HepG2 (cell line): ENCODE measurements around the gene SMARCA2. TPM values are rescaled to one million over a fixed set of nuclear protein-coding genes. Genes with fewer than 3 reads are reported as not detected.

Experiments
- ATAC-seq: fragments of 200-7000 bp; cut with Tn5 transposase; 3 replicates; pipeline ENCODE4 v1.9.1; 2020; ENCODE audit warnings: mild to moderate bottlenecking, moderate library complexity
- BruUV-seq: library from RNA; stranded (reverse); fragments of 400-500 nt; replicated peaks from 2 replicates; lab custom pipeline; 2021; lab: Mats Ljungman, UMichigan
- CTCF ChIA-PET: fragments of 300-600 bp; formaldehyde crosslinking; extraction: SDS; loops from one replicate; lab custom pipeline; 2021; ENCODE audit warnings: low total read pairs, inconsistent platforms, low intra/inter-chr PET ratio; lab: Yijun Ruan, JAX
- POLR2A ChIA-PET: fragments of 350-600 bp; sonication (Branson Sonifier 250); formaldehyde crosslinking; loops from one replicate; lab custom pipeline; 2020; ENCODE audit warnings: antibody characterized with exemption, inconsistent platforms; lab: Yijun Ruan, JAX
- DNase-seq: peaks from one replicate; pipeline ENCODE4 v3.0.0-alpha.2; 2015; ENCODE audit warnings: low spot score
- FAIRE-seq: peaks from 3 replicates; lab custom pipeline; 2011; peaks lifted over from hg19 to GRCh38; lab: Jason Lieb, UNC
- H2AFZ ChIP-seq: one replicate; pipeline ENCODE4 v1.6.1; 2011; ENCODE audit warnings: low read length, inconsistent platforms
- H3K27ac ChIP-seq: fragments of 300-600 bp; 3 replicates; pipeline ENCODE4 v1.8.0; 2011; ENCODE audit warnings: mixed run types, mild to moderate bottlenecking, mixed read lengths, low read length, inconsistent platforms; ENCODE audit not compliant: insufficient read depth; ENCODE audit errors: extremely low read length
- H3K27me3 ChIP-seq, 2 experiments: fragments of 200-600 bp in 1 of 2; 2 replicates in 1 of 2; 3 replicates in 1 of 2; pipeline versions ENCODE4 v1.6.0 to v1.8.0; 2011; ENCODE audit warnings: low read length in 2 of 2, mild to moderate bottlenecking in 2 of 2, moderate library complexity in 2 of 2, inconsistent platforms in 1 of 2; ENCODE audit not compliant: insufficient read depth in 2 of 2, control insufficient read depth in 1 of 2
- H3K36me3 ChIP-seq, 2 experiments: fragments of 200-600 bp in 1 of 2; replicated peaks in 1 of 2; 2 replicates in 1 of 2; 3 replicates in 1 of 2; pipeline versions ENCODE4 v1.5.1 to v1.8.0; 2011; ENCODE audit warnings: low read length in 2 of 2, inconsistent platforms in 1 of 2; ENCODE audit not compliant: insufficient read depth in 2 of 2, control insufficient read depth in 1 of 2
- H3K4me1 ChIP-seq: 2 replicates; pipeline ENCODE4 v1.5.1; 2012; ENCODE audit warnings: low read length, inconsistent platforms; ENCODE audit not compliant: insufficient read depth
- H3K4me2 ChIP-seq: 2 replicates; pipeline ENCODE4 v1.6.0; 2011; ENCODE audit warnings: low read depth, low read length, inconsistent platforms
- H3K4me3 ChIP-seq, 3 experiments: fragments of 200-600 bp in 1 of 3; sonication (generic), shearing (Covaris generic) in 1 of 3; replicated peaks in 1 of 3; 2 replicates each; pipeline ENCODE4 v1.5.1; 2011 to 2016; ENCODE audit warnings: low read length in 3 of 3, inconsistent platforms in 2 of 3, low read depth in 2 of 3, mild to moderate bottlenecking in 2 of 3, control low read depth in 1 of 3, mixed read lengths in 1 of 3; ENCODE audit not compliant: insufficient read depth in 1 of 3
- H3K79me2 ChIP-seq: one replicate; pipeline ENCODE4 v1.6.1; 2011; ENCODE audit warnings: low read length, inconsistent platforms; ENCODE audit not compliant: insufficient read depth
- H3K9ac ChIP-seq: 2 replicates; pipeline ENCODE4 v1.6.0; 2011; ENCODE audit warnings: mild to moderate bottlenecking, low read depth, low read length, inconsistent platforms; ENCODE audit not compliant: insufficient read depth
- H3K9me3 ChIP-seq: 2 replicates; pipeline ENCODE4 v1.5.1; 2012; ENCODE audit warnings: mild to moderate bottlenecking, low read length
- H4K20me1 ChIP-seq: 2 replicates; pipeline ENCODE4 v1.6.0; 2011; ENCODE audit warnings: inconsistent platforms, mild to moderate bottlenecking, low read length, moderate library complexity; ENCODE audit not compliant: insufficient read depth
- ATF2 ChIP-seq: sonication (generic); formaldehyde crosslinking; IDR thresholded peaks from 2 replicates; pipeline ENCODE4 v1.4.0; 2020; ENCODE audit warnings: missing genetic modification reagents
- HNF4A ChIP-seq: sonication (generic); formaldehyde crosslinking; IDR thresholded peaks from 2 replicates; pipeline ENCODE4 v1.4.0; 2020; ENCODE audit warnings: missing genetic modification reagents
- NFIC ChIP-seq: IDR thresholded peaks from 2 replicates; pipeline ENCODE4 v1.6.1; 2012; ENCODE audit warnings: mild to moderate bottlenecking, low read length, inconsistent platforms
- SOX13 ChIP-seq, 3 experiments: fragments of 450-650 bp in 1 of 3; sonication (generic) in 1 of 3; formaldehyde crosslinking in 1 of 3; IDR thresholded peaks in 2 of 3; conservative IDR thresholded peaks in 1 of 3; 2 replicates each; pipeline versions ENCODE4 v1.5.0 to v1.6.1; 2016 to 2020; ENCODE audit warnings: antibody characterized with exemption in 1 of 3, mild to moderate bottlenecking in 1 of 3, missing compliant biosample characterization in 1 of 3, missing genetic modification reagents in 1 of 3, moderate library complexity in 1 of 3
- XBP1 ChIP-seq: sonication (generic); formaldehyde crosslinking; IDR thresholded peaks from 2 replicates; pipeline ENCODE4 v1.5.0; 2020; ENCODE audit warnings: missing genetic modification reagents
- ZFAT ChIP-seq: sonication (generic); formaldehyde crosslinking; conservative IDR thresholded peaks from 2 replicates; pipeline ENCODE4 v1.8.1; 2023; ENCODE audit warnings: missing genetic modification reagents, inconsistent platforms
- ZFP90 ChIP-seq: sonication (generic); formaldehyde crosslinking; IDR thresholded peaks from 2 replicates; pipeline ENCODE4 v1.8.0; 2022; ENCODE audit warnings: missing genetic modification reagents, mild to moderate bottlenecking, inconsistent platforms, borderline replicate concordance
- ZNF124 ChIP-seq: sonication (generic); formaldehyde crosslinking; IDR thresholded peaks from 2 replicates; pipeline ENCODE4 v1.4.0; 2020; ENCODE audit warnings: missing genetic modification reagents
- ZNF225 ChIP-seq: sonication (generic); formaldehyde crosslinking; IDR thresholded peaks from 2 replicates; pipeline ENCODE4 v1.4.0; 2020; ENCODE audit warnings: mild to moderate bottlenecking, missing genetic modification reagents
- ZNF281 ChIP-seq: sonication (generic); formaldehyde crosslinking; IDR thresholded peaks from 2 replicates; pipeline ENCODE4 v1.4.0; 2020; ENCODE audit warnings: missing genetic modification reagents, borderline replicate concordance
- ZNF609 ChIP-seq: sonication (generic); formaldehyde crosslinking; IDR thresholded peaks from 2 replicates; pipeline ENCODE4 v1.4.0; 2020; ENCODE audit warnings: mild to moderate bottlenecking, missing genetic modification reagents, borderline replicate concordance
- ZNF710 ChIP-seq: sonication (generic); formaldehyde crosslinking; IDR thresholded peaks from 2 replicates; pipeline ENCODE4 v1.5.0; 2020; ENCODE audit warnings: mild to moderate bottlenecking, missing genetic modification reagents, borderline replicate concordance
- WGBS: methylation state at CpG from one replicate; pipeline ENCODE4 v1.1.6; 2017; ENCODE audit warnings: low lambda C conversion rate; 5-methylcytosine and 5-hydroxymethylcytosine counted together
- in situ Hi-C: cut with HindIII; loops from 2 replicates; pipeline ENCODE4 v1.10.0; 2017; ENCODE audit warnings: low pct_unique_long_range_greater_than_20kb; ENCODE audit not compliant: extremely low pct_ligation_motif_present
- intact Hi-C: fragments of 100-400 bp; cut with micrococcal nuclease; formaldehyde crosslinking; loops from one replicate; pipeline ENCODE4 v1.10.0; 2022; ENCODE audit not compliant: unreplicated experiment
- polyA plus RNA-seq, 8 experiments: library from polyadenylated mRNA; depleted of rRNA in 3 of 8; stranded (reverse) in 7 of 8; unstranded in 1 of 8; fragments of >200 nt; fragmentation: Illumina TruSeq in 4 of 8; extraction: Trizol in 4 of 8; gene quantifications; 2 replicates each; pipeline versions ENCODE4 v1.2.1 to v1.2.3, GENCODE V29; 2011 to 2016; ENCODE audit warnings: low read depth in 4 of 8, missing spikeins in 1 of 8, mixed read lengths in 1 of 8; ENCODE audit not compliant: insufficient read depth in 1 of 8
- total RNA-seq, 5 experiments: library from RNA; depleted of rRNA; stranded (reverse); fragments of >200 nt; fragmentation: Illumina TruSeq; extraction: Trizol; gene quantifications; 2 replicates each; pipeline ENCODE4 v1.2.3, GENCODE V29; 2016; ENCODE audit warnings: low read depth in 1 of 5

Gene SMARCA2
- total and polyA plus RNA-seq, 2 of the 13 experiments (the other 11 are each of a cell fraction or from before 2014, with no cell fraction given) = 22.5 to 23.7 TPM

GRCh38 chr9:2178034-2178734 is 163.0 kb downstream of the SMARCA2 start:
- no peak for FAIRE-seq
- Histone ChIP-seq H3K27ac (no peak overlapping the region), H3K9me3 (no peaks in the 10 kb centered on the region), H4K20me1 (no peaks in the 10 kb centered on the region), H2AFZ (no peak overlapping the region), H3K4me3 (no peak overlapping the region), H3K79me2 (no peaks in the 10 kb centered on the region), H3K36me3 (no peaks in the 10 kb centered on the region; a peak in 1 of 5 replicates), H3K9ac (no peak overlapping the region), H3K4me1 (peaks cover 9% of the 10 kb centered on the region), H3K4me2 (no peak overlapping the region), H3K27me3 (no peaks in the 10 kb centered on the region)
- ChIA-PET POLR2A (no interaction called here), CTCF (no interaction called here)
- no peak for DNase-seq
- in situ Hi-C loops (no loop called here), intact Hi-C loops (no loop called here)
- ATAC-seq = no peak
- WGBS = 92% methylated on average over 9 of the region's 9 CpGs
- BruUV-seq = no TSS peak
- no peak for TF ChIP-seq HNF4A (CRISPR knock-in tag)
- no peak for TF ChIP-seq ZNF609 (CRISPR knock-in tag)
- TF ChIP-seq ZFP90 = no peak
- no peak for TF ChIP-seq ATF2 (CRISPR knock-in tag)
- 0 out of 2 replicates have a peak, but pooled peaks have one; percentile 29 for TF ChIP-seq ZNF281 (CRISPR knock-in tag)
- no peak for TF ChIP-seq XBP1
- TF ChIP-seq SOX13 (IDR thresholded peaks at IDR 0.05) = no peak
- TF ChIP-seq SOX13 (CRISPR knock-in tag; conservative IDR thresholded peaks at IDR 0.05 in 1 of 2, IDR thresholded peaks at IDR 0.05 in 1 of 2) = peak in 1 of 2 experiments; percentile 46; a peak in 1 of 4 replicates
- TF ChIP-seq ZNF124 (CRISPR knock-in tag) = no peak
- TF ChIP-seq ZNF710 (CRISPR knock-in tag) = no peak
- TF ChIP-seq ZFAT (CRISPR knock-in tag) = no peak
- no peak for TF ChIP-seq NFIC
- TF ChIP-seq ZNF225 (CRISPR knock-in tag) = no peak
